ENCODE data around the gene CELF1. TPM values are rescaled to one million over a fixed set of nuclear protein-coding genes. Genes with fewer than 3 reads are reported as not detected.

Gene CELF1
- total and polyA plus RNA-seq, 2 of the 13 experiments (the other 11 are each of a cell fraction or from before 2014, with no cell fraction given) = 69.0 to 80.1 TPM

GRCh38 chr11:47435687-47436086 is 117.2 kb downstream of the CELF1 start (continued):
- TF ChIP-seq ZFY (CRISPR knock-in tag; IDR thresholded peaks at IDR 0.05) = peak; percentile 52; the same call in 1 of the 2 replicates
- peak; percentile 69 for TF ChIP-seq MIER3 (CRISPR knock-in tag; IDR thresholded peaks at IDR 0.05; ENCODE audit: borderline replicate concordance)
- TF ChIP-seq SAP130 (CRISPR knock-in tag; IDR thresholded peaks at IDR 0.05; ENCODE audit: low read depth) = 0 out of 2 replicates have a peak, but pooled peaks have one; percentile 14
- peak; percentile 21; the same call in 1 of the 3 replicates for TF ChIP-seq MXI1 (IDR thresholded peaks at IDR 0.05; ENCODE audit: borderline replicate concordance, low read depth, low read length)
- TF ChIP-seq ZKSCAN8 (CRISPR knock-in tag; IDR thresholded peaks at IDR 0.05; ENCODE audit: borderline replicate concordance) = no peak
- peak; percentile 71 for TF ChIP-seq FOXA3 (CRISPR knock-in tag; IDR thresholded peaks at IDR 0.05)
- no peak for TF ChIP-seq CHCHD3 (CRISPR knock-in tag; IDR thresholded peaks at IDR 0.05)
- TF ChIP-seq ZNF337 (CRISPR knock-in tag; IDR thresholded peaks at IDR 0.05; ENCODE audit: borderline replicate concordance, low read depth) = no peak
- no peak for TF ChIP-seq NFE2L1 (CRISPR knock-in tag; IDR thresholded peaks at IDR 0.05; ENCODE audit: borderline replicate concordance)
- no peak for TF ChIP-seq ZNF546 (CRISPR knock-in tag; conservative IDR thresholded peaks at IDR 0.05)
- TF ChIP-seq NFE2 (CRISPR knock-in tag; IDR thresholded peaks at IDR 0.05) = no peak
- peak; percentile 96 for TF ChIP-seq SP5 (CRISPR knock-in tag; IDR thresholded peaks at IDR 0.05; ENCODE audit: borderline replicate concordance, low read depth)
- TF ChIP-seq ZNF354B (CRISPR knock-in tag; IDR thresholded peaks at IDR 0.05) = no peak
- no peak for TF ChIP-seq ZNF441 (CRISPR knock-in tag; IDR thresholded peaks at IDR 0.05; ENCODE audit: borderline replicate concordance)
- no peak for TF ChIP-seq ZNF607 (CRISPR knock-in tag; IDR thresholded peaks at IDR 0.05; ENCODE audit: borderline replicate concordance)
- no peak for TF ChIP-seq ZNF510 (CRISPR knock-in tag; IDR thresholded peaks at IDR 0.05; ENCODE audit: low read depth)
- TF ChIP-seq ZNF207 (IDR thresholded peaks at IDR 0.05; ENCODE audit: borderline replicate concordance) = no peak
- TF ChIP-seq, protein P1, sequence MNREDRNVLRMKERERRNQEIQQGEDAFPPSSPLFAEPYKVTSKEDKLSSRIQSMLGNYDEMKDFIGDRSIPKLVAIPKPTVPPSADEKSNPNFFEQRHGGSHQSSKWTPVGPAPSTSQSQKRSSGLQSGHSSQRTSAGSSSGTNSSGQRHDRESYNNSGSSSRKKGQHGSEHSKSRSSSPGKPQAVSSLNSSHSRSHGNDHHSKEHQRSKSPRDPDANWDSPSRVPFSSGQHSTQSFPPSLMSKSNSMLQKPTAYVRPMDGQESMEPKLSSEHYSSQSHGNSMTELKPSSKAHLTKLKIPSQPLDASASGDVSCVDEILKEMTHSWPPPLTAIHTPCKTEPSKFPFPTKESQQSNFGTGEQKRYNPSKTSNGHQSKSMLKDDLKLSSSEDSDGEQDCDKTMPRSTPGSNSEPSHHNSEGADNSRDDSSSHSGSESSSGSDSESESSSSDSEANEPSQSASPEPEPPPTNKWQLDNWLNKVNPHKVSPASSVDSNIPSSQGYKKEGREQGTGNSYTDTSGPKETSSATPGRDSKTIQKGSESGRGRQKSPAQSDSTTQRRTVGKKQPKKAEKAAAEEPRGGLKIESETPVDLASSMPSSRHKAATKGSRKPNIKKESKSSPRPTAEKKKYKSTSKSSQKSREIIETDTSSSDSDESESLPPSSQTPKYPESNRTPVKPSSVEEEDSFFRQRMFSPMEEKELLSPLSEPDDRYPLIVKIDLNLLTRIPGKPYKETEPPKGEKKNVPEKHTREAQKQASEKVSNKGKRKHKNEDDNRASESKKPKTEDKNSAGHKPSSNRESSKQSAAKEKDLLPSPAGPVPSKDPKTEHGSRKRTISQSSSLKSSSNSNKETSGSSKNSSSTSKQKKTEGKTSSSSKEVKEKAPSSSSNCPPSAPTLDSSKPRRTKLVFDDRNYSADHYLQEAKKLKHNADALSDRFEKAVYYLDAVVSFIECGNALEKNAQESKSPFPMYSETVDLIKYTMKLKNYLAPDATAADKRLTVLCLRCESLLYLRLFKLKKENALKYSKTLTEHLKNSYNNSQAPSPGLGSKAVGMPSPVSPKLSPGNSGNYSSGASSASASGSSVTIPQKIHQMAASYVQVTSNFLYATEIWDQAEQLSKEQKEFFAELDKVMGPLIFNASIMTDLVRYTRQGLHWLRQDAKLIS (CRISPR knock-in tag; IDR thresholded peaks at IDR 0.05) = no peak
- TF ChIP-seq SATB2 (CRISPR knock-in tag; IDR thresholded peaks at IDR 0.05) = no peak
- peak; percentile 35; the same call in 1 of the 2 replicates for TF ChIP-seq HNF4G (IDR thresholded peaks at IDR 0.05; ENCODE audit: borderline replicate concordance, low read depth, low read length)
- peak; percentile 37; the same call in 1 of the 2 replicates for TF ChIP-seq HNF4G (CRISPR knock-in tag; IDR thresholded peaks at IDR 0.05; ENCODE audit: borderline replicate concordance, low read depth)
- no peak for TF ChIP-seq ZNF235 (CRISPR knock-in tag; IDR thresholded peaks at IDR 0.05; ENCODE audit: borderline replicate concordance)
- peak; percentile 21; the same call in 1 of the 2 replicates for TF ChIP-seq ZNF143 (CRISPR knock-in tag; IDR thresholded peaks at IDR 0.05)
- no peak for TF ChIP-seq ZBTB7B (CRISPR knock-in tag; IDR thresholded peaks at IDR 0.05)
- no peak for TF ChIP-seq REL (CRISPR knock-in tag; conservative IDR thresholded peaks at IDR 0.05)
- no peak for TF ChIP-seq ZNF7 (CRISPR knock-in tag; IDR thresholded peaks at IDR 0.05)
- no peak for TF ChIP-seq HCFC1 (IDR thresholded peaks at IDR 0.05; ENCODE audit: low read depth, low read length)
- TF ChIP-seq ZFP41 (CRISPR knock-in tag; IDR thresholded peaks at IDR 0.05; ENCODE audit: borderline replicate concordance) = no peak
- TF ChIP-seq THAP11 (CRISPR knock-in tag; IDR thresholded peaks at IDR 0.05) = peak; percentile 48
- TF ChIP-seq, protein P2, sequence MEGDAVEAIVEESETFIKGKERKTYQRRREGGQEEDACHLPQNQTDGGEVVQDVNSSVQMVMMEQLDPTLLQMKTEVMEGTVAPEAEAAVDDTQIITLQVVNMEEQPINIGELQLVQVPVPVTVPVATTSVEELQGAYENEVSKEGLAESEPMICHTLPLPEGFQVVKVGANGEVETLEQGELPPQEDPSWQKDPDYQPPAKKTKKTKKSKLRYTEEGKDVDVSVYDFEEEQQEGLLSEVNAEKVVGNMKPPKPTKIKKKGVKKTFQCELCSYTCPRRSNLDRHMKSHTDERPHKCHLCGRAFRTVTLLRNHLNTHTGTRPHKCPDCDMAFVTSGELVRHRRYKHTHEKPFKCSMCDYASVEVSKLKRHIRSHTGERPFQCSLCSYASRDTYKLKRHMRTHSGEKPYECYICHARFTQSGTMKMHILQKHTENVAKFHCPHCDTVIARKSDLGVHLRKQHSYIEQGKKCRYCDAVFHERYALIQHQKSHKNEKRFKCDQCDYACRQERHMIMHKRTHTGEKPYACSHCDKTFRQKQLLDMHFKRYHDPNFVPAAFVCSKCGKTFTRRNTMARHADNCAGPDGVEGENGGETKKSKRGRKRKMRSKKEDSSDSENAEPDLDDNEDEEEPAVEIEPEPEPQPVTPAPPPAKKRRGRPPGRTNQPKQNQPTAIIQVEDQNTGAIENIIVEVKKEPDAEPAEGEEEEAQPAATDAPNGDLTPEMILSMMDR (CRISPR knock-in tag; IDR thresholded peaks at IDR 0.05) = no peak
